ENCODE measurements around the gene NRG3. TPM values are rescaled to one million over a fixed set of nuclear protein-coding genes. Genes with fewer than 3 reads are reported as not detected.

The NRG3 gene
- total RNA-seq, 4 donors from 2014 or later: under 0.01 to 0.65 (median 0.17) TPM

DNA sequence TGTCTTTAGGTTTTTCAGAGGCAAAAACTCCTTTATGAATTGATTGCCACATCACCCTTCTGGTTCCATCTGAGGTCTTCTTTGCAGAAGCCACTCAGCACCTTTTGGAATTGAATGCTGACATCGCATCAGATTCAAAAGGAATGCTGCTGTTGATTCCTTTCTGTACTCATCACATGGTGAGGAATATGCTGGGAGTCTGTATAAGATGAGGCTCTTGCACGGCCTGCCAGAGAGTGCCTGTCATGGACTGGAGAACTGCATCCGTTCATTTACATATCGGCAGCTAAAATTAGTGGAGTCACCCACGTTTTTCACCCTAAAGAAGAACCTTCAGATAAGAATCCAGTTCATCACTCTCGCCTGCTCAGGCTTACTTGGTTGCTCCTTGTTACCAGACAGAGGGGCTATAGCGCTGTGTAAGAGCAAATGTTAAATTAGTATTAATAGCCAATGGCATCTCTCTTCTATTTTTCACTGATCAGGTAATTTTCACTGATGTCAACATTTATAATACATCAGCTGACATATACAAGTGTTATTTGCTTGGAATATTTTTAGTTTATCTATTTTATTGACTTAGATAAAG is 14.3 kb downstream of the NRG3 start:
- Histone ChIP-seq H3K36me3 (no peaks in the 10 kb centered on the region), H3K4me1 (no peaks in the 10 kb centered on the region), H3K27me3 (no peaks in the 10 kb centered on the region), H3K27ac (replicated peaks in 1 of 4) (no peak overlapping the region), H3K9me3 (no peaks in the 10 kb centered on the region), H3K4me3 (no peak overlapping the region)
- intact Hi-C loops (cut with DNase I): no loop called here
- TF ChIP-seq EP300 (IDR thresholded peaks at IDR 0.05): no peak
- peak; percentile 85 for DNase-seq (ENCODE audit: extremely low spot score)
- WGBS: 75% methylated on average over 7 of the region's 7 CpGs

DNA sequence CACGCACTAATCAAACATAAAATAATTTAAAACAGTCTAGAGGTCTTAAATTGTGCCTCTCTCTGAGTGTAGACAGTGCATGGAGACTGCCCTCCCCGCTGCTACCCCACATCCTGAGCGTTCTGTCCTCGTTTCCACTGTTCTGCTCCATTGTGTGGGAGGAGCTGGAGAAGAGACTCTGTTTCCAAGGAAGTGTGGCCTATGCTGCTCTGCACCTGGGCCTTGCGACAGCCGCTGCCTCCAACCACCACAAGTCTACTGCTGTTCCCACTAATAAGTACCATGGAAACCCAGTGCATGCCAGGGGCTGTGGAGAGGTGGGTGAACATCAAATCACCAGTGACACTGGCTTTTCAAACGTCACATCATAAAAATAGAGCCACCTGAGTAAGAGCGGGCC is 19.6 kb downstream of the NRG3 start:
- Histone ChIP-seq H3K27ac (replicated peaks in 1 of 4) (no peak overlapping the region), H3K4me1 (no peaks in the 10 kb centered on the region), H3K4me3 (no peak overlapping the region), H3K9me3 (no peaks in the 10 kb centered on the region), H3K27me3 (no peaks in the 10 kb centered on the region), H3K36me3 (no peaks in the 10 kb centered on the region)
- DNase-seq (ENCODE audit: extremely low spot score): peak; percentile 88
- intact Hi-C loops (cut with DNase I): no loop called here
- TF ChIP-seq, protein P1, sequence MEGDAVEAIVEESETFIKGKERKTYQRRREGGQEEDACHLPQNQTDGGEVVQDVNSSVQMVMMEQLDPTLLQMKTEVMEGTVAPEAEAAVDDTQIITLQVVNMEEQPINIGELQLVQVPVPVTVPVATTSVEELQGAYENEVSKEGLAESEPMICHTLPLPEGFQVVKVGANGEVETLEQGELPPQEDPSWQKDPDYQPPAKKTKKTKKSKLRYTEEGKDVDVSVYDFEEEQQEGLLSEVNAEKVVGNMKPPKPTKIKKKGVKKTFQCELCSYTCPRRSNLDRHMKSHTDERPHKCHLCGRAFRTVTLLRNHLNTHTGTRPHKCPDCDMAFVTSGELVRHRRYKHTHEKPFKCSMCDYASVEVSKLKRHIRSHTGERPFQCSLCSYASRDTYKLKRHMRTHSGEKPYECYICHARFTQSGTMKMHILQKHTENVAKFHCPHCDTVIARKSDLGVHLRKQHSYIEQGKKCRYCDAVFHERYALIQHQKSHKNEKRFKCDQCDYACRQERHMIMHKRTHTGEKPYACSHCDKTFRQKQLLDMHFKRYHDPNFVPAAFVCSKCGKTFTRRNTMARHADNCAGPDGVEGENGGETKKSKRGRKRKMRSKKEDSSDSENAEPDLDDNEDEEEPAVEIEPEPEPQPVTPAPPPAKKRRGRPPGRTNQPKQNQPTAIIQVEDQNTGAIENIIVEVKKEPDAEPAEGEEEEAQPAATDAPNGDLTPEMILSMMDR (IDR thresholded peaks at IDR 0.05): no peak
- TF ChIP-seq POLR2AphosphoS5 (IDR thresholded peaks at IDR 0.05) (no peak), POLR2A (IDR thresholded peaks at IDR 0.05; ENCODE audit: low read depth) (no peak), EP300 (IDR thresholded peaks at IDR 0.05) (no peak)
- 86% methylated on average over 6 of the region's 8 CpGs for WGBS

DNA sequence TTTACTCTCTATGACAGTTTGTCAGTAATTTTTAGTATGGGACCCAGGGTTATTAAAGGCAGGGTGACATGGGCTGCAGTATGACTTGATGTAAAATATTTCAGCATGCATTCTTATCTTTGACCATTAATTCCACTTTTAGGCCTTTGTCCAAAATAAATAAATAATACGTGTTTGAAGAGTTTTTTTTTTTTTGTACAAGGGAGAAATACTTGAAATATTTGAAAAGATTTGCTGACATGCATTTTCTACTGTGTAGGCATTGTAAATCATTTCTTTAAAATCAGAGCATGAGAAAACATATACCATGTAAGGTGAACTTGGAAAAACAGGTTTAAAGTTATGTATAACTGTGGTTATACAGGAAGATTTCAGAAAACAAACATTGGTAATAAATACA is 23.5 kb downstream of the NRG3 start:
- TF ChIP-seq EP300 (IDR thresholded peaks at IDR 0.05) (no peak), POLR2AphosphoS5 (IDR thresholded peaks at IDR 0.05) (no peak), POLR2A (IDR thresholded peaks at IDR 0.05; ENCODE audit: low read depth) (no peak)
- TF ChIP-seq, protein P1 (IDR thresholded peaks at IDR 0.05): no peak
- Histone ChIP-seq H3K4me3 (no peak overlapping the region), H3K9me3 (no peaks in the 10 kb centered on the region), H3K4me1 (no peaks in the 10 kb centered on the region), H3K27ac (replicated peaks in 1 of 4) (no peak overlapping the region), H3K36me3 (no peaks in the 10 kb centered on the region), H3K27me3 (peaks cover 0 to 4% (median 0%) of the 10 kb centered on the region in 4 donors)
- 31% methylated on average over 1 of the region's 1 CpG for WGBS
- DNase-seq (ENCODE audit: extremely low spot score): no peak
- intact Hi-C loops (cut with DNase I): no loop called here

DNA sequence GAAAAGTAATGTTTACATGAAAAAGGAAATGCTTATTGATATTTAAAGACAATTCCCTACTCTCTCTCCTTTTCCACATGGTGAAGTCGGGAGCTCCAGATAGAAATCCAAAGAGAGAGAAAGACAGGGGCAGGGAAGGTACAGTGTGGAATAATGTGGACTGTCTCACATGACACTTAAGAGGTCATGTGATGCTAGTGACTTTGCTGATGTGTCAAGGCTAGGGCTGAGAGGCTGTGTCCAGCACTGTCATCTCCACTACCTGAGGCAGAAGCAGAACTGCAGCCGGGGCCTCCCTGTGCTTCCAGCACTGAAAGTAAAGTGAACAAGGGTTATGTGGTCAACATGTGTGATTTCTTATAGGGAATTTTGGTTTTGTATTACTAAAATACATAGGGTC is 26.0 kb downstream of the NRG3 start:
- intact Hi-C loops (cut with DNase I): no loop called here
- TF ChIP-seq POLR2AphosphoS5 (IDR thresholded peaks at IDR 0.05) (no peak), POLR2A (IDR thresholded peaks at IDR 0.05; ENCODE audit: low read depth) (no peak), EP300 (IDR thresholded peaks at IDR 0.05) (no peak)
- TF ChIP-seq, protein P1 (IDR thresholded peaks at IDR 0.05): no peak

DNA sequence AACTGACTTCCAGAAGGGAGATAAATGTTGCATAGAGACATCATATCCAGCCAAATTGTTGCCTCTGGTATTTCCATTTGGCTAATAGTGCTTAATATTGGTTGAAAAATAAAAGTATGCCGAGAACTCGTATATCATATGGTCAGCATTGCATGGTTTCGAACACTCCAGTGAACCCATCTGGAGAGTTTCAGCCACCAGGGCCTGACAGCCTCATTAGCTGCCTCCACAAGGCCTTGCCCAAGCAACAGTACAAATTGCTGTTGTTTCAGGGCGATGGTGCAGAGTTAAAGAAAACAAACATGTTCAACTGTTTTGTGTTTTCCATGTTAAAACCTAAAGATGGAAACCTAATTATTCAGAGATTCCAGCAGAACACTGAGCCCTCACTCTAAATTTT is 28.5 kb downstream of the NRG3 start:
- H3K4me1 ChIP-seq: no peaks in the 10 kb centered on the region
- TF ChIP-seq POLR2AphosphoS5 (IDR thresholded peaks at IDR 0.05) (no peak), EP300 (IDR thresholded peaks at IDR 0.05) (no peak), POLR2A (IDR thresholded peaks at IDR 0.05; ENCODE audit: low read depth) (no peak)
- TF ChIP-seq, protein P1 (IDR thresholded peaks at IDR 0.05): no peak
- H3K9me3 ChIP-seq: no peaks in the 10 kb centered on the region
- H3K27ac ChIP-seq (replicated peaks in 1 of 4): no peak overlapping the region
- intact Hi-C loops (cut with DNase I): no loop called here
- no peak for DNase-seq (ENCODE audit: extremely low spot score)
- H3K36me3 ChIP-seq: no peaks in the 10 kb centered on the region
- WGBS: 69% methylated on average over 4 of the region's 4 CpGs
- H3K4me3 ChIP-seq: no peak overlapping the region
- H3K27me3 ChIP-seq: peaks cover 0 to 4% (median 0%) of the 10 kb centered on the region in 4 donors

More for the DNA sequence above, 26.0 kb downstream of the NRG3 start:
- peak; percentile 47 for DNase-seq (ENCODE audit: extremely low spot score)
- Histone ChIP-seq H3K36me3 (no peaks in the 10 kb centered on the region), H3K4me1 (no peaks in the 10 kb centered on the region), H3K27me3 (peaks cover 0 to 4% (median 0%) of the 10 kb centered on the region in 4 donors), H3K27ac (replicated peaks in 1 of 4) (no peak overlapping the region), H3K9me3 (no peaks in the 10 kb centered on the region), H3K4me3 (no peak overlapping the region)
- 88% methylated on average over 2 of the region's 2 CpGs for WGBS

Data from esophagus muscularis mucosa (tissue), 4 donors.